ENCODE results near the gene SLC38A4. TPM values are rescaled to one million over a fixed set of nuclear protein-coding genes. Genes with fewer than 3 reads are reported as not detected.

Gene SLC38A4
- total RNA-seq, 2 donors from 2014 or later = 0.14 TPM; not detected in 1

DNA sequence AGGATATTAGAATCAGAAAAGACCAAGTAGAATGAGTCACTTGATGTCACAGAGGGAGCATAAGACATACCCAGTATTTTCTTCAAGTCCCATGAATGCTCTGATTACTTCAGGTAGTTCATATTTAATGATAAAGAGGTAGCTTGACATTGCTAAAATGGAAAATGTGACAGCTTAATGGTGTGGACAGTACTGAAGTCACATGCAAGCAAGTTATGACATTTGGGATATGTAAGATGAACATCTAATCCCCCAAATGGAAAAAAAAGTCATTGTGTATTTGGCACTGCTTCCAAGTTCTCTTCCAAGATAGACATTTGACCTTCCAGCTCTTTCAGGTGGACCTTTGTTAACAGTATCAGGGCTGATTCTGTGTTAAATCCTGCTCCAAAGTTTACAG is 45.9 kb downstream of the SLC38A4 start:
- Histone ChIP-seq H3K4me1 (ENCODE audit: control insufficient read depth in 1 of 2, low read depth in 2 of 2) (no peaks in the 10 kb centered on the region), H3K36me3 (no peaks in the 10 kb centered on the region), H3K27ac (no peak overlapping the region), H3K4me3 (no peak overlapping the region), H3K9me3 (no peaks in the 10 kb centered on the region), H3K27me3 (replicated peaks; ENCODE audit: insufficient read depth) (no peaks in the 10 kb centered on the region)
- no peak for DNase-seq (ENCODE audit: low spot score)
- TF ChIP-seq, protein P1, sequence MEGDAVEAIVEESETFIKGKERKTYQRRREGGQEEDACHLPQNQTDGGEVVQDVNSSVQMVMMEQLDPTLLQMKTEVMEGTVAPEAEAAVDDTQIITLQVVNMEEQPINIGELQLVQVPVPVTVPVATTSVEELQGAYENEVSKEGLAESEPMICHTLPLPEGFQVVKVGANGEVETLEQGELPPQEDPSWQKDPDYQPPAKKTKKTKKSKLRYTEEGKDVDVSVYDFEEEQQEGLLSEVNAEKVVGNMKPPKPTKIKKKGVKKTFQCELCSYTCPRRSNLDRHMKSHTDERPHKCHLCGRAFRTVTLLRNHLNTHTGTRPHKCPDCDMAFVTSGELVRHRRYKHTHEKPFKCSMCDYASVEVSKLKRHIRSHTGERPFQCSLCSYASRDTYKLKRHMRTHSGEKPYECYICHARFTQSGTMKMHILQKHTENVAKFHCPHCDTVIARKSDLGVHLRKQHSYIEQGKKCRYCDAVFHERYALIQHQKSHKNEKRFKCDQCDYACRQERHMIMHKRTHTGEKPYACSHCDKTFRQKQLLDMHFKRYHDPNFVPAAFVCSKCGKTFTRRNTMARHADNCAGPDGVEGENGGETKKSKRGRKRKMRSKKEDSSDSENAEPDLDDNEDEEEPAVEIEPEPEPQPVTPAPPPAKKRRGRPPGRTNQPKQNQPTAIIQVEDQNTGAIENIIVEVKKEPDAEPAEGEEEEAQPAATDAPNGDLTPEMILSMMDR (IDR thresholded peaks at IDR 0.05) = no peak
- ATAC-seq (ENCODE audit: insufficient number of reproducible peaks, low FRiP score, low read depth) = no peak

DNA sequence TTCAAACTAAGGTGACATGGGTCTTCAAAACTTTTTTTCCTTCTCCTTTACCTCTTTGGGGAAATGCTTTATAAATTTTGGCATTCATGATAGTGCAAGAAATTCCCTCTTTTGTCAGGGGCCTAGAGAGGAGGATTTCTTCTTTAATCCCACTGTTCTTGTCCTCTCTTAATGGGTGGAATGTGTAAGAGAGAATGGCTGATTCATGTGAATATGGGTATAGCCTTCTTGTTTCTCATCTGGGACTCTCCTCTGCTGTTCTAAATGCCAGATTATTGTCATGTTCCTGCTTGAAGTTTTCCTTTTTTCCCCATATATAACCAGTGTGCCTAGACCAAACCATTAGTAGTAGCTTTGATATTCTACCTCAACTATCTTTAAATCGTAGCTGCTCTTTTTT is 46.7 kb downstream of the SLC38A4 start:
- no peak overlapping the region for H3K4me3 ChIP-seq
- TF ChIP-seq, protein P1 (IDR thresholded peaks at IDR 0.05) = no peak
- ATAC-seq (ENCODE audit: insufficient number of reproducible peaks, low FRiP score, low read depth) (no peak), DNase-seq (ENCODE audit: low spot score) (no peak)
- peaks cover 0 to 2% of the 10 kb centered on the region in 2 donors for H3K4me1 ChIP-seq (ENCODE audit: control insufficient read depth in 1 of 2, low read depth in 2 of 2)
- no peaks in the 10 kb centered on the region for H3K27me3 ChIP-seq (replicated peaks; ENCODE audit: insufficient read depth)
- H3K27ac ChIP-seq = no peak overlapping the region
- no peaks in the 10 kb centered on the region for H3K9me3 ChIP-seq
- H3K36me3 ChIP-seq = no peaks in the 10 kb centered on the region

DNA sequence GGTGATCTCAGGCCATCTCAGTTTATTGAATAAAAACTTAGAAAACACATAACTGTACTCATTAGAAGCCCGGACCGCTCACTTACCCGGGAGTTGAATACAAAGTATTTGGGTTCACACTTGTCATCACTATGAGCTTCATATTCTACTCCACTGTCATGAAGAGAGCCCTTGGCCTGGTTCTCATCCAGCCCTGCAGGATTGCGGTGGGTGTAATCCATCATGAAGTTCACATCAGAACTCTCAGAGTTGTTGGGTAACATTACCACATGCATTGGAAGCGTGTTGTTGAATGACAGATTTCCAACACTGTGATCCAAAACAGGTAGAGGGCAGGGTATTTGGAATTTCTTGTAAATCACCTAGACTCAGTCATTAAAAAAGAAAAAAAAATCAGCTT is 47.4 kb downstream of the SLC38A4 start:
- Histone ChIP-seq H3K27me3 (replicated peaks; ENCODE audit: insufficient read depth) (no peaks in the 10 kb centered on the region), H3K4me1 (ENCODE audit: control insufficient read depth in 1 of 2, low read depth in 2 of 2) (peaks cover 0 to 8% of the 10 kb centered on the region in 2 donors), H3K9me3 (no peaks in the 10 kb centered on the region), H3K4me3 (no peak overlapping the region), H3K36me3 (no peaks in the 10 kb centered on the region), H3K27ac (no peak overlapping the region)
- DNase-seq (ENCODE audit: low spot score) (no peak), ATAC-seq (ENCODE audit: insufficient number of reproducible peaks, low FRiP score, low read depth) (no peak)
- TF ChIP-seq, protein P1 (IDR thresholded peaks at IDR 0.05) = no peak

DNA sequence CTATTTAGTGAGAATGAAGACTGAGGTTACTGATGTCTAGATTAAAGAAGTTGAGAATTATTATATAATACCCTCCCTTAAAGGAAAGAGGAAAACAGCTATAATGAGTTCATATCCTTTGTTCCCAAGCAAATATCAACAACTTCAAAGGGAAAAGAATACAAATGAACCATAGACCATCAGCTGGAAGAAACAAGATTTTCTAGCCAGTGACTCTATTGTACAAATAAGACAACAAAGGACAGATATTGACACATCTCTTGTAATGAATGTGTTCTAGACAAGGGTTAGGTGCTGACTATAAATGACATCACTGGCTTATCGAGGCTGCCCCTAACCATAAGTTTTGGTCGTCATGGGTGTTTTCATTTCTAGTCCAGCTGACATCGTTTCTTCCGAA is 48.2 kb downstream of the SLC38A4 start:
- Histone ChIP-seq H3K9me3 (no peaks in the 10 kb centered on the region), H3K27me3 (replicated peaks; ENCODE audit: insufficient read depth) (no peaks in the 10 kb centered on the region), H3K36me3 (no peaks in the 10 kb centered on the region), H3K27ac (no peak overlapping the region), H3K4me3 (no peak overlapping the region), H3K4me1 (ENCODE audit: control insufficient read depth in 1 of 2, low read depth in 2 of 2) (peaks cover 0 to 10% of the 10 kb centered on the region in 2 donors)
- DNase-seq (ENCODE audit: low spot score) (no peak), ATAC-seq (ENCODE audit: insufficient number of reproducible peaks, low FRiP score, low read depth) (no peak)
- TF ChIP-seq, protein P1 (IDR thresholded peaks at IDR 0.05) = no peak

DNA sequence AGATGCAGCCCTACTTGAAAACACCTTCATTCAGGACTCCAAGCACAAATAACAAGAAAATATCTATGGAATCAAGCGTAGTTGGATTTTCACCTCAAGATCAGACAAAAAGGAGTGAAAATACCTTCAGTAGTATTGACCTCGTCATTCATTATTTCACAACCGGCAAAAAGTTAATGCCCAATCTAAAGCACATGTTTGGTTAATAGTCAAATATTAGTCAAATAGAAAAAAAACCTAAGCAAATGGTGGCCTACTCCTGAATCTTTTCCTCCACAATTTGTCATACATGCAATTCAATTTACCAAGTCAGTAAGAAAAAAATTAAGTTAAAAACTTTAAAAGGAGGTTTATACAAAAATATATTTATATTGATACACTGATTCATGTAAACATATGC is 50.0 kb downstream of the SLC38A4 start:
- H3K27me3 ChIP-seq (replicated peaks; ENCODE audit: insufficient read depth) = no peaks in the 10 kb centered on the region
- ATAC-seq (ENCODE audit: insufficient number of reproducible peaks, low FRiP score, low read depth) (no peak), DNase-seq (ENCODE audit: low spot score) (no peak)
- H3K36me3 ChIP-seq = no peaks in the 10 kb centered on the region
- no peak overlapping the region for H3K4me3 ChIP-seq
- H3K9me3 ChIP-seq = no peaks in the 10 kb centered on the region
- TF ChIP-seq, protein P1 (IDR thresholded peaks at IDR 0.05) = no peak
- no peak overlapping the region for H3K27ac ChIP-seq
- peaks cover 3 to 10% of the 10 kb centered on the region in 2 donors for H3K4me1 ChIP-seq (ENCODE audit: control insufficient read depth in 1 of 2, low read depth in 2 of 2)
